NB4 (cell line): ENCODE measurements around the gene OSBPL2.

Experiments
- DNase-seq: peaks from one replicate; pipeline ENCODE4 v3.0.0; 2010; ENCODE audit warnings: low read depth
- H3K4me3 ChIP-seq: one replicate; pipeline ENCODE4 v1.5.1; 2011; ENCODE audit warnings: mild to moderate bottlenecking, low read depth, low read length, moderate library complexity
- MYC ChIP-seq: IDR thresholded peaks from 2 replicates; pipeline ENCODE4 v1.6.1; 2011; ENCODE audit warnings: low read depth, low read length
- POLR2A ChIP-seq: IDR thresholded peaks from 2 replicates; pipeline ENCODE4 v1.6.1; 2011; ENCODE audit warnings: mild to moderate bottlenecking; ENCODE audit not compliant: insufficient read length; ENCODE audit errors: extremely low read depth
- TF ChIP-seq, protein P1 (sequence below): IDR thresholded peaks from 2 replicates; pipeline ENCODE4 v1.6.1; 2011; ENCODE audit warnings: low read depth, low read length
- TF ChIP-seq, protein P2 (sequence below): IDR thresholded peaks from one replicate; pipeline ENCODE4 v1.5.1; 2012; ENCODE audit warnings: low read depth, low read length

The OSBPL2 gene

GRCh38 chr20:62338294-62338620 lies 99.9 kb downstream of the OSBPL2 start:
- TF ChIP-seq POLR2A (no peak), MYC (no peak)
- TF ChIP-seq, protein P1, sequence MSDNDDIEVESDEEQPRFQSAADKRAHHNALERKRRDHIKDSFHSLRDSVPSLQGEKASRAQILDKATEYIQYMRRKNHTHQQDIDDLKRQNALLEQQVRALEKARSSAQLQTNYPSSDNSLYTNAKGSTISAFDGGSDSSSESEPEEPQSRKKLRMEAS: no peak
- TF ChIP-seq, protein P2, sequence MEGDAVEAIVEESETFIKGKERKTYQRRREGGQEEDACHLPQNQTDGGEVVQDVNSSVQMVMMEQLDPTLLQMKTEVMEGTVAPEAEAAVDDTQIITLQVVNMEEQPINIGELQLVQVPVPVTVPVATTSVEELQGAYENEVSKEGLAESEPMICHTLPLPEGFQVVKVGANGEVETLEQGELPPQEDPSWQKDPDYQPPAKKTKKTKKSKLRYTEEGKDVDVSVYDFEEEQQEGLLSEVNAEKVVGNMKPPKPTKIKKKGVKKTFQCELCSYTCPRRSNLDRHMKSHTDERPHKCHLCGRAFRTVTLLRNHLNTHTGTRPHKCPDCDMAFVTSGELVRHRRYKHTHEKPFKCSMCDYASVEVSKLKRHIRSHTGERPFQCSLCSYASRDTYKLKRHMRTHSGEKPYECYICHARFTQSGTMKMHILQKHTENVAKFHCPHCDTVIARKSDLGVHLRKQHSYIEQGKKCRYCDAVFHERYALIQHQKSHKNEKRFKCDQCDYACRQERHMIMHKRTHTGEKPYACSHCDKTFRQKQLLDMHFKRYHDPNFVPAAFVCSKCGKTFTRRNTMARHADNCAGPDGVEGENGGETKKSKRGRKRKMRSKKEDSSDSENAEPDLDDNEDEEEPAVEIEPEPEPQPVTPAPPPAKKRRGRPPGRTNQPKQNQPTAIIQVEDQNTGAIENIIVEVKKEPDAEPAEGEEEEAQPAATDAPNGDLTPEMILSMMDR: no peak
- DNase-seq: no peak
- H3K4me3 ChIP-seq: no peak overlapping the region

DNA sequence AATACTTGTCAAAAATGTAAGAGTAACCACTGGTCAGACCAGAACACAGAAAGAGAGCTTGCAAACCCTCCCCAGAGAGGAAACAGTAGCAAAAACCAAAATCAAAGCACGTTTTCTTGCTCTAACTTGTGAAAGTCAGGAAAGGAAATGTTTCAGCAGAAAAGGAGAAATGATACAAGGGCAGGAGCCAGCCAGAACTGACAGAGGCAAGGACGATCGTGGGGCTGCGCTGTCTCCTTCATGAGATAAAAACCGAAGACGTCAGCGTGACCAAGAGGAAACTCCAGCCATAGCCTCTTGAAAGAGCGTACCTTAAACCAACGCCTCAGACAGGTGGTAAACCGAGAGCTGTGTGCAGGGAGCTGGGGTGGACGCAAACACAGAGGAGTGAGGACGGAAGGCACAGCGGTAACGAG lies 101.3 kb downstream of the OSBPL2 start:
- TF ChIP-seq, protein P1: no peak
- TF ChIP-seq, protein P2: no peak
- TF ChIP-seq POLR2A (no peak), MYC (no peak)
- no peak overlapping the region for H3K4me3 ChIP-seq
- DNase-seq: peak; percentile 36

DNA sequence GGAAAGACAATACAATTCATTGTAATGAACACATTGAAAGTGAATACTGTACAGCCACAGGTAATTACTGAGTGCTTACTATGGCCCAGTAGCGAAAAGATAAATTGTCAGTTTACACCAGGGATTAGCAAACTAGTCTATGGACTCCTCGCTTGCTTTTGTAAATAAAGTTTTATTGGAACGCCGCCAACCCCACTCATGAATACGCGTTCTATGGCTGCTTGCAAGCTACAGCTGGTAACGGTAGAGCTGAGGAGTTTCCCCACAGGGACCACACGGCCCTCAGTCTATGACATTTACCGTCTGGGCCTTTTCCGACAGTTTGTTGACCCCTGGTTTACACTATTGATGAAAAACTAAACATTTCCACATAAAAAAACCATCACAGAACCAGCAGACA lies 104.6 kb downstream of the OSBPL2 start:
- no peak overlapping the region for H3K4me3 ChIP-seq
- DNase-seq: no peak
- TF ChIP-seq POLR2A: no peak
- TF ChIP-seq MYC: no peak
- TF ChIP-seq, protein P1: no peak
- TF ChIP-seq, protein P2: no peak

GRCh38 chr20:62344092-62344491 lies 105.8 kb downstream of the OSBPL2 start:
- no peak overlapping the region for H3K4me3 ChIP-seq
- no peak for DNase-seq
- TF ChIP-seq POLR2A: no peak

DNA sequence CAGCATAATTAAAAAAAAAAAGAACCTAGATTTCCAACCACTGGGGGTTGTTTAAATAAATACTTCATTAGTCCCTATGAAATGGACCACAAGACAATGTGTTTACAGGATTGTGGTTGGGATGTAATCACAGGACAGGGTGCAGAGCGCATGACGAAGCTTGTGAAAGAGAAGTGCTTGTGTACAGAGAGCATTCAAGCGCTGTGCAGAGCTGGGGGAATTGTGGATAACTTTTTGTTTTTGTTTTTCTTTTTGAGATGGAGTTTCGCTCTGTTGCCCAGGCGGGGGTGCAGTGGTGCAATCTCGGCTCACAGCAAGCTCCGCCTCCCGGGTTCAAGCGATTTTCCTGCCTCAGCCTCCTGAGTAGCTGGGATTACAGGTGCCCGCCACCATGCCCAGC lies 106.5 kb downstream of the OSBPL2 start:
- H3K4me3 ChIP-seq: no peak overlapping the region
- DNase-seq: peak; percentile 36
- TF ChIP-seq MYC: no peak
- TF ChIP-seq, protein P1: no peak
- no peak for TF ChIP-seq POLR2A
